Ammon's horn (tissue), 1 donor: ENCODE data around the gene CASP9.
"Not testable (repeated sequence)": the region's sequence is repeated elsewhere in the genome, so short reads cannot be mapped to it uniquely, and the experiment has no call there.

Source experiments
- DNase-seq: peaks from one replicate; pipeline ENCODE4 v3.0.0-alpha.2; 2016; ENCODE audit warnings: low spot score

CASP9 gene

DNA sequence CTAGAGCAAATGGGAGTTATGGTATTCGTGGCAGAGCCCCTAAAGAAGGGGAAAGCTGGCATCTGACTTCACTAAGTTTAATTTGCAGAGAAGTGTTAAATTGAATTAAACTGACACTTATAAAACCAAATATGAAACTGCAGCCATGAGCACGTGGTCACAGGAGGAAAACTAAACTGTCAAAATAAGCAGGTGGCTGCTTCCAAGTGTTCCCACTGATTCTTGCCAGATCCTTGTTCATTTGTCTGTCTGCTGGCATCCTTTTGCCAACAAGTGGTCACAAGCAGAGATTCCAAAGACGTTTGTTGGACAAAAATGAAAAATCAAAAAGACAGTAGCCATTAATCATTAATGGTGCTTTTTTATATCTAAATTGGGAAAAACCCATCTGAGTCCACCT lies 54.7 kb downstream of the CASP9 start:
- DNase-seq = no peak

DNA sequence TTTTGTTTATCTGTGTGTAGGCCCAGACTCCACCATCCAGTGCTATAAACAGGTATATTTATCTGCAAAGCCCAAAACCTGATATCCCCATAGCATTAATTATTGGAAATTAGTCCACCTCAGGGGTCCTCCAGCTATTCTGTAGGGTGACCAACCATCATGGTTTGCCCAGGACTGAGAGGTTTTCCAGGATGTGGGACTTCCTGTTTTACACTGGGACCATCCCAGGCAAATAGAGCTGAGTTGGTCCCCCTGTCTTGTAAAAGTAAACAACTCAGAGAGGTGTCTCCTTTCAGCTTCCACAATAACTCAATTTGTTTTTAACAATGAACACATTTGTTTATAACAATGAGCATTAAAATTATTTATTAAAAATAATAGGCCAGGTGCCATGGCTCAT lies 55.9 kb downstream of the CASP9 start:
- DNase-seq = no peak

DNA sequence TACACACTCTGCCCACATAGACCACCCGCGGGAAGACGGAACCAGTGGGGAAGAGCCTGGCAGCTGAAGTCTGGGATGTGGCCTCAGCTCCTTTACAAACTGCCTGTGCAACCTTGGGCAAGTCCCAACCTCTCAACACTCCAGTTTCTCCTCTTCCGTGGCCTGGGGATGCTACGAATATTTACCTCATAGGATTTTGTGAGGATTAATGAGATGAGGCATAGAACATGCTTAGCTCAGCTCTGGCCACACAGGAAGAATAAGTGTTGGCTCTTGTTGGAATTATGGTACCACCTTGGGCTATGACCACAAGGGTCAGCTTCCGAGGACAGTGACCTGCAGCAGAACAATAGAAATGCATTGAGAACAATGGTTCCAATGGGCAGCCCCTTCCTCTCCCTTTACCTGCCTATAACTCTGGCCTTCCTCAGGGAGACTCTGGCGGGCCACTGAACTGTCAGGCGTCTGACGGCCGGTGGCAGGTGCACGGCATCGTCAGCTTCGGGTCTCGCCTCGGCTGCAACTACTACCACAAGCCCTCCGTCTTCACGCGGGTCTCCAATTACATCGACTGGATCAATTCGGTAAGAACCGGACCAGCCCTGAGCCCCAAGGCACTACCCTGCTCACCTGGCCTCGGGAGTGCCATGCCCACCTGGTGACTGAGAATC lies 56.9 kb downstream of the CASP9 start:
- not testable (repeated sequence) for DNase-seq

DNA sequence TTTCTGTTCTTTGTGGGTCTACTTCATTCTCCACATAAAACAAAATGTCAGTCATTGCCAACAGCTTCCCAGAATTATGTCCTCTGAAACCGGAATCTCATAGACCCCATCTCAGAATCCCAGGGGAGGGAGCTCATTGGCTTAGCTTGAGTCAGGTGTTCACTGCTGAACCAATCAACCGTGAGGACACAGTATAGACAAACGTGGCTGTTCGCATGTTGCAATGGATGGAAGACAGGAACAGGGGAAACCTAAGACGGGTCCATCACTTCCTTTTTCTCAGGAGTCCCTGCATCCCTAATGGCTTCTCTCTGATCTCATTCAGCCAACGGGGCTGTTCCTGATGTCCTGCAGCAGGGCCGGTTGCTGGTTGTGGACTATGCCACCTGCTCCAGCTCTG lies 58.3 kb downstream of the CASP9 start:
- no peak for DNase-seq

DNA sequence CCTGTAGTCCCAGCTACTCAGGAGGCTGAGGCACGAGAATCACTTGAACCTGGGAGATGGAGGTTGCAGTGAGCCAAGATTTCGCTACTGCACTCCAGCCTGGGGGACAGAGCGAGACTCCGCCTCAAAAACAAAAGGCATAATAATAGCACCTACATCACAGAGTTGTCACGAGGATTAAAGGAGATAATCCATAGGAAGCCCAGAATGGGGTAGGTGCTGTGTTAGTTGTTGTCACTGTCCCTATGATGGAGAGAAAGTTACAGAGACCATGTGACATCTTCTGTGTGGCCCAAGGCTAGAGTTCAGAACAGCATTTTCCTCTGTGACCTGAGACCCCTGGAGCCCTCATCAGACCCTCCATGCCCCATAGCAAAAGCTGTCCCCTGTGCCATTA lies 60.1 kb downstream of the CASP9 start:
- DNase-seq = not testable (repeated sequence)

DNA sequence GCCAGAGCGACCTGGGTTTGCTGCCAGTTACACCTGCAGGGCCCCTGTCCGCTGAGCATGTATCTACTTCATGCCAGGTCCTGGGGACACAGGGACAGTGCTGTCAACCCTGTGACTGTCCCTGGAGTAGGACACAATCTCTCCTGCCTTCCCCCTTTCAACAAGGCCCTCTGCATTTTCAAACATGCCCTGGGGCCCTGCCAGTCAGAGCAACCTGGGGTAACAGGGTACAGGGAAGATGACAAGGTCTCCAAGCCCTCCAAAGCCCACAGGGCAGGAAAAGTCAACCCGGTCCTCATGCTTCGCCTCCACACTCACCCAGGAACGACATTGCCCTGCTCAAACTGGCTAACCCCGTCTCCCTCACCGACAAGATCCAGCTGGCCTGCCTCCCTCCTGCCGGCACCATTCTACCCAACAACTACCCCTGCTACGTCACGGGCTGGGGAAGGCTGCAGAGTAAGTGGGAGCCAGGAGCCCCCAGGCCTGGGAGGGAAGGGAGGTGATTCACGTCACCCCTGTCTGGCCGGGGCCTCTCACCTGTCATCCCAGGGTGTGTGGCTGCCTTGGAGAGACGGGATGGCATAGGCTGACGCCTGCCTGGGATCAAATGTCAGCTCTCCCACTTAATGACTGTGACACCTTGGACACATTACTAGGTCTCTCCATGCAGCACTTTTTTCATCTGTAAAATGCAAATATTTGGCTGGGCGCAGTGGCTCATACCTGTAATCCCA lies 60.8 kb downstream of the CASP9 start:
- DNase-seq = not testable (repeated sequence)

DNA sequence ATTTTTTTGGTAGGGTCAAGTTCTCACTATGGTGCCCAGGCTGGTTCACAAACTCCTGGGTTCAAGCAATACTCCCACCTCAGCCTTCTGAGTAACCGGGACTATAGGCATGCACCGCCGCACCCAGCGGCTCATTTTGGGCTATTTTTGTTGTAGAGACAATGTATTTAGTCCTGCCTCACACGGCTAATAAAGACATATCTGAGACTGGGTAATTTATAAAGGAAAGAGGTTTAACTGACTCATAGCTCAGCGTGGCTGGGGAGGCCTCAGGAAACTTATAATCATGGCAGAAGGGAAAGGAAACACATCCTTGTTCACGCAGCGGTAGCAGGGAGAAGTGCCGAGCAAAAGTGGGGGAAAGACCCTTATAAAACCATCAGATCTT lies 63.3 kb downstream of the CASP9 start:
- DNase-seq = no peak

DNA sequence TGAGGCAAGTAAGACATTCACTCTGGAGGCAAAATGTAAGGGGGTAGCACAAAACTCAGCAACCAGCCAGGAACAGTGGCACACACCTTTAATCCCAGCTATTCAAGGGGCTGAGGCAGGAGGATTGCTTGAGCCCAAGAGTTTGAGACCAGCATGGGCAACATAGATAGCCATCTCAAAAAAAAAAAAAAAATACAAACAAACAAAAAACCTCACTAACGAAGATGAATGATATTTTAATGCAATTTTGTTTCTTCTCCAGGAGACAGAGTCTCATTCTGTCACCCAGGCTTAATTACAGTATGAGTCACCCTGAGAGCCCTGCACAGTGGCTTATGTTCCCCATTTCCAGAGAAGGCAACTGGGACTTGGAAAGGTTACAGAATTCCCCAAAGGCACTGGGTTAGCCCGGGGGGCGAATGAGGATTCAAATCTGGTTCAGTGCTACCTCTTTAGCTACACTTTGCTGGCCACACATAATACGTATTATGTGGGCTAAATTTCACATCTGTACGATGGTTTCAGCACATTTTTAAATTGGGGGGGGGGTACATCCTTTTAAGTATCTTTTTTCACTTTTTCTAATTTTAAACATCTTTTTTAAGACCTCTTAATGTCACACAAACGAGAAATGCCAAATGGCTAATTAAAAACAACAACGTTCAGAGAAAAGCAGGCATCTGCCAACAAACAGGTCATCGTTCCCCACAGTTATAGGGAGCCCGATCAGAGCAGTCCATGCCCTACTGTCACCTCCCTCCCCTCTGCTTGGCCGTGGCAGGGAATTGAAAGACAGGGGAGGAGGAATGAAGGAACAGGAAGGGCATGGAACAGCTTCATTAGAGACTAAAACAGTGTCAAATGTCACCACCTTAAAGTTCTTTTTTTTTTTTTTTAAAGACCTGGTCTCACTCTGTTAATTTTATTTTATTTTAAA lies 64.0 kb downstream of the CASP9 start:
- DNase-seq = no peak

DNA sequence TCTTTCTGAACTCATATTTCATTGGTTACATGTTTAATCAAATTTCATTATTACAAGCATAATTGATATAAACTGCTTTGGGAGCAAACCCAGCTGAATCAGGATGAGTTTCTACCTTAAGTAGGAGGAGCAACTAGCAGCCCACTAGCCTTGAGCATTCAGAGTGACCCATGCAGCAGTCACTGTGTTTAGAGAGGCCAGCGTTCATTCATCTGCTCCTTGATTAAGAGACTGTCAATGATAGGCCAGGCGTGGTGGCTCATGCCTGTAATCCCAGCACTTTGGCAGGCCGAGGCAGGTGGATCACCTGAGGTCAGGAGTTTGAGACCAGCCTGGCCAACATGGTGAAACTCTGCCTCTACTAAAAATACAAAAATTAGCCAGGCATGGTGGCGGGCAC lies 65.6 kb downstream of the CASP9 start:
- not testable (repeated sequence) for DNase-seq

DNA sequence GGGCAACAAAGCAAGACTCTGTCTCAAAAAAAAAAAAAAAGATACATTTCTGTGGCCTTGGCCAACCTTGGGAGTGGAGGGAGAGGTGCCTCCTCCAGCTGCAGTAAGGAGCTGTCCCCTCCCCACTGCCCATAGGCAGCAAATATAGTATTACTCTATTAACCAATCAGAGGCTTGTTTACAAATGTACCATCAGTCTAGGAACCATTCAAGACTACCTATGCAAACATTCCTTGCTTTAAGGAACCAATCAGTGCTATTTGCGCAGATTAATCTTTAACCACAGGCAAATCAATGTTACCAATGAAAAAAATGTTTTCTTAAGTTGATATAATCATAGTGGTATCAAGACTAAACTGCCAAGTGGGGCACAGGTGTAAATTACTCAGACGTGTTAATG lies 66.4 kb downstream of the CASP9 start:
- DNase-seq = no peak

DNA sequence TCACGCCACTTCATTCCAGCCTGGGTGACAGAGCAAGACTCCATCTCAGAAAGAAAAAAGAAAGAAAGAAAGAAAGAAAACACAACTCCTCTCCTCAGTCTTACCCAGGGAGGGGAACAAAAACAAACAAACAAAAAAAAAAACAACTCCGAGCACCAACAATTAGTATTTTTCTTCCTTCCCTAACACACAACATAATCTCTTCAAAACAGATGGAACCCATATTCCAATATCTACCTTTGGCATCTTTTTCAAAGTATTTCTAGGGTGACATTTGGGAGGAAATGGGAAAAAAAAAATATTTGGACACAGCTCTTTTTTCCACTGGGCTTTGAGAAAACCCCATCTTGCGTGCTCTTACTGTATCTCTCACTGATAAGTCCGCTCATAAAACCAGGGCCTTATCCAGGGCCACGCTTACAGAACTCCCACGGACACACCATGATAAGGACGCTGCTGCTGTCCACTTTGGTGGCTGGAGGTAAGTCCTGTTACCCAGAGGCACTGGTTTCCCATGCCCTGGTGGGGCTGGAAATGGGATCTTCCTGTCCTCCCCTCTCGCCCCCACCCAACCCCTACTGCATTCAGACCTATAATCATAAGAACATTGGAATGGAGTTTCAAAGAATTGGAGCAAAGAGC lies 67.6 kb downstream of the CASP9 start, which contains the start of gene CELA2A:
CELA2A (plus strand) TSS at position 420 of the 642 bp plus-strand sequence; CDS start at position 442, 22 bp downstream.
- no peak for DNase-seq

DNA sequence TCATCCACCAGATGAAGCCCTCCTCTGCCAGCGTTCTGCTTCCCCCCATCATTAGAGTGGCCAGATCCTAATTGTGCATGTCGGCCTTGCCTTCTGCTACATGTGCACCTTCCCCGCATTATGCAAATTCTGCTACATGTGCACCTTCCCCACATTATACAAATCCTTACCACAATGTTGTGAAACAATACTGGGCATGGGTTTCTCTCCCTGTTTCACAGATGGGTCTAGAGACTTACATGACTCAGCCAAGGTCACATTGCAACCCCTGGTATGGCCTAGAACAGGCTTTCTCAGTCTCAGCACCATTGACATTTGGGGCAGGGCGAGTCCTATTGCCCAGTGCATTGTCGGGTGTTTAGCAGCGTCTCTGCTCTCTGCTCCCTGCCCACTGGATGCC lies 68.5 kb downstream of the CASP9 start:
- no peak for DNase-seq

DNA sequence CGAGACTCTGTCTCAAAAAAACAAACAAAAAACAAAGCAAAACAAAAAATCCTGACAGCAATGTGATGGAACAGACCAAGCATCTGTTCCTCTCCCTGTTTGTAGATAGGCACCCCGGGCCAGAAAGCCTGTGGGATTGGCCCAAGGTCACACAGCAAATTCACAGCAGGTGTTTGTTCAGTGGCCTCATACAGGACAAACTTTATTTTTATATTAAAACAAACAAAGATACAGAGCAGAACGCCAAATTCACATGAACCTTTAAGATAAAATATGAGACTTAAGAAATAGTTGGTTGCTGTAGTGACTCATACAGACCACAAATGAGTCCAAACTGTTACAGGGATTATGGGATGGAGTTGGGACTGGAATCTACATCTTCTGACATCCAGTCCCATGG lies 69.8 kb downstream of the CASP9 start:
- DNase-seq = no peak

DNA sequence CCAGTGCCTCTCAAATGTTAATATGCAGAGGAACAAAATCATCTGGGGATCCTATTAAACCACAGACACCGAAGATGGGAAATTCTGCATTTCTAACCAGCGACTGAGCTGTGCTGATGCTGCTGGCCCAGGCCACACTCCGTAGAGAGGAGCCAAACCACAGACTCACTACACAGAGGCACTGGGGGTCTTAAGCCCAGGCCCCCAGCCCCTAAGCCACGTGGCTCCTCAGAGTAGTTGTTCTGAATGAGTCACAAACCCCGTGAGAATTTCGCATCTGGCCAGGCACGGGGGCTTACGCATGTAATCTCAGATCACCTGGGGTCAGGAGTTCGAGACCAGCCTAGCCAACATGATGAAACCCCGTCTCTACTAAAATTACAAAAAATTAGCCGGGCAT lies 70.3 kb downstream of the CASP9 start:
- no peak for DNase-seq

DNA sequence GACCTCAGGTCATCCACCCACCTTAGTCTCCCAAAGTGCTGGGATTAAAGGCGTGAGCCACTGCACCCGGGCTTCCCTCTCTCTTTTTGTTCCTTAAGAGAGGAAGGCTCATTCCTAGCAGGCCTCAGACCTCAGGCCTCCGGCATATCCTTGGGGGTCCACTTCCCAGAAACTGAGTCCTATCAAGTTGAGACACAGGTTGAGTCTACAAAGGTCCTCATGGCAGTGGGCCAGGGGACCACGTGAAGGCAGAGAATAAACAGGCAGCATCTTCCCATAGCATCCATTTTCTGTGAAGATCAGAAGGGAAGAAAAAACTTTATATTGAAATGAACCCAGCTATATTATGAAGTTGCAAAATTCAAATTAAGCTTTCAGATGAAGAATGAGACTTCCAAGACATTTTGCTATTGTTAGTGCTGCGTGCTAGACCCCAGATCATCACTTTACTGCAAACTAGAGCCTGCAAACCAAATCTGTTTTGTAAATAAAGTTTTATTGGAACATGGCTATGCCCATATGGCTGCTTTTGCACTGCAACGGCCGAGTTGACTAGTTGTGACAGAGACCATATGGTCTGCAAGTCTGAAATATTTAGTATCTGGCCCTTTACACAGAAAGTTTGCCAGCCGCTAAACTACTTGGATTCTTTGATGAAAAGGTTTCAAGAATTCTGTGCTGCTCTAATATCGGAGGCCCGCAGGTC lies 71.0 kb downstream of the CASP9 start:
- DNase-seq = no peak

DNA sequence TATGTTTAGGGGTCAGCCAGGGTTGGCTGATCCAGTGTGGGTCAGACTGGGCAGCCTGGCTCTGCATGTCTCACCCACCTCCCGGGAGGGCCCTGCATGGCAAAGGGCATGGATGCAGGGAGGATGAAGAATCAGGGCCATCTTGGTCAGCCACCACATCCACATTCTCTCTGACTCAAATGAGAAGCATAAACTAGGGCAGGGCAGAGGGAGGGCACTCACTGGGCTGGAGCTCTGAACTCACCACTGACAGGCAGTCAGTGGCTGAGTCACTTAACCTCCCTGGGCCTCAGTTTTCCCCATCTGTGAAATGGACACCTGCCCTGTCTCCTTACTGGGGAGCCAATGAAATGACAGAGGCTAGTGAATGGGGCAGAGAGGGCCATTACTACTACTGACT lies 71.8 kb downstream of the CASP9 start:
- no peak for DNase-seq

DNA sequence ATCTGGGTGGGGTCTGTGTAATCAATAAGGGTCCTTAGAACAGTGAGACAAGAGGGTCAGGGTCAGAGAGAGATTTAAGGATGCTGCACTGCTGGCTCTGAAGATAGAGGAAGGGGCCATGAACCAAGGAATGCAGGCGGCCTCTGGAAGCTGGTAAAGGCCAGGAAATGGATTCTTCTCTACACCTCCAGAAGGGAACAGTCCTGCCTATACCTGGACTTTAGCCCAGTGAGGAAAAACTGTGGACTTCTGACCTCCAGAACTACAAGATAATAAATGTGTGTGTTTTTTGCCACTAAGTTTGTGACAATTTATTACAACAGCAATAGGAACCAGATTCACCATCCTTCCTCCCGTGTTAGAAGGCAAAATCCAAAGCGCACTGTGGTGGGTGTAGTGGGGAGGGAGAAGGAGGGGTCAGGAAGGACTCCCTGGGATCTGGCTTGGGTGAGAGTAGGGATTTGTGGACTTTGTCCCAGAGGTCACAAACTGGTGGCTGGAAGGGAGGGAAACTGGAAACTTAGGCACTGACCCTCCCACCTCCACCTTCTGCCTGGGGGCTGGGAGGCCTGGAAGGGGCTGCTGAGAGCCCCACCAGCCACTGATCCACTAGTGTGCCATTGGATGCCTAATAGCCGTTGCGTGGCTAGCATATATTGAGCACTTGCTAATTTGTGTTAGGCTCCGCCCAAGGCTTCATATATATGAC lies 72.8 kb downstream of the CASP9 start:
- no peak for DNase-seq

DNA sequence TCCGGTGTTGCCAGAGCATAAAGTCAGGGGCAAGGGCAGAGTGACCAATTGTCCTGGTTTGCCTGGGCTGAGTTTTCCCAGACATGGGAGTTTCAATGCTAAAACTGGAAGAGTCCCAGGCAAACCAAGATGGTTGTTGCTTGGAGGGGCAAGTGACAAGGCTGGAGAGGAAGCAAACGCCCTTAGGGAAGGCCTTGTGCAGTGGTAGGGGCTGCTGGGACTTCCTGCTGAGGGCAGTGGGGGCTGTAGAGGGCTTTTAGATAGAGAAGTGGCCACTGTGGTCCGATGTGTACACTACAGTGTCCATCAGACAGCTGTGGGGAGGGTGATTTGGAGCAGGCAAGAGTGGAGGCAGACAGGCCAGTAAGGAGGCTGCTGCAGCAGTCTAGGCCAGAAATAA lies 74.4 kb downstream of the CASP9 start:
- DNase-seq = no peak

DNA sequence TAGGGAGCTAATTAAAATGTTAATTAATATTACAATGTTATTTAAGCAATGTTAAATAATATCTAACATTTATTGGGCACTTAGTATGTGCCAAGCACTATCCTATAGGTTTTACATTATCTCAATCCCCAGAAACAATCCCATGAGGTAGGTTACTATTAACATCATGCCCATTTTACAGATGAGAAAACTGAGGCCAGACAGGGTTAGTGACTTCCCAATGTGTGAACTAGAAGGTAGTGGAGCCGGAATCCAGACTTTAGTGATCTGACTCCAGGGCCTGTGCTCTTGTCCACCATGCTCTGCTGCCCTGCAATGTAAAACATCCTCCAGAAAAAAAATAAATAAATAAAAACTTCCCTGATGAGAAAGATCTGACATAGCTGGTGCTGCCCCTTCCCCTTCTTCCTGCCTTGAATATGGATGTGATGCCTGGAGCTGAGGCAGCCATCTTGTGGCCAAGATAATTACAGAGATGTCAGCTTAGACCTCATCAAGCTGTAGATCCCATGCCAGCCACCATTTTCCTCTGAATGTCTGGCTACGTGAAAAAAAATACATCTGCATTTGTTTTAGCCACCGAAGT lies 75.0 kb downstream of the CASP9 start:
- no peak for DNase-seq

DNA sequence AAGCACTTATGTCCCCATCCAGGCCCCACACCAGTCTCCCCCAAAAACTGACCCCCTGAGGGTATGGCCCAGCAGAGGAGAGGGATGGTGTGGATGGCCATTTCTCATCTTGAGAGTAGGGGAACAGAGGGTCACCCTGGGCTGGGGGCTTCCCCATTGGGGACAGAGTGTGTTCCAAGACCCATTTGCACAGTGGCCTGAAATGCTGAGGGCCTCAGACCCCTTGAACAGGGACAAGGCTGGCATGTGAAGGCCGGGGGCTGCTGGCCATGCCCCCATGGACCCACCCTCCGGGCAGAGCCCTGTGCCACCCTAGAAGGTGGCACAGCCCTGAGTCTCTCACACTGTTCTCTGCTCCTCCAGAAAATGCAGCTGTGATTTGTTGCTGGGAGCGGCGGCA lies 77.8 kb downstream of the CASP9 start:
- no peak for DNase-seq
